Nephron (organoid): ENCODE results near the gene DNAJC17.

Experiments
- H3K27ac Mint-ChIP-seq, 3 experiments: 2 replicates each; pipeline ENCODE4 v1.8.0; 2020; ENCODE audit warnings: mixed read lengths in 3 of 3, mild to moderate bottlenecking in 2 of 3, moderate library complexity in 1 of 3
- H3K27me3 Mint-ChIP-seq: 2 replicates; pipeline ENCODE4 v1.8.0; 2021; ENCODE audit warnings: low read depth, mild to moderate bottlenecking, moderate library complexity, mixed read lengths
- H3K36me3 Mint-ChIP-seq: 2 replicates; pipeline ENCODE4 v1.8.0; 2020; ENCODE audit warnings: low read depth, mixed read lengths
- H3K4me1 Mint-ChIP-seq: 2 replicates; pipeline ENCODE4 v1.8.0; 2020; ENCODE audit warnings: mixed read lengths
- H3K4me3 Mint-ChIP-seq, 3 experiments: 2 replicates each; pipeline ENCODE4 v1.8.0; 2020; ENCODE audit warnings: mild to moderate bottlenecking in 3 of 3, mixed read lengths in 3 of 3, moderate library complexity in 2 of 3
- H3K9me3 Mint-ChIP-seq: 2 replicates; pipeline ENCODE4 v1.8.0; 2020; ENCODE audit warnings: mixed read lengths
- TF ChIP-seq, protein P1 (sequence below), 3 experiments: fragments of 200-600 bp; sonication (generic); IDR thresholded peaks; one replicate each; pipeline ENCODE4 v1.5.0; 2021; ENCODE audit warnings: antibody characterized with exemption in 3 of 3; ENCODE audit not compliant: unreplicated experiment in 3 of 3

DNAJC17 gene

GRCh38 chr15:40806672-40807027 lies 623 bp downstream of the DNAJC17 start:
- H3K27me3 Mint-ChIP-seq = no peaks in the 10 kb centered on the region
- no peaks in the 10 kb centered on the region for H3K9me3 Mint-ChIP-seq
- H3K27ac Mint-ChIP-seq = peak overlapping the region; percentile 95 to 97 (median 97)
- peaks cover 11% of the 10 kb centered on the region for H3K36me3 Mint-ChIP-seq
- H3K4me3 Mint-ChIP-seq = peak overlapping the region; percentile 92 to 97 (median 95)
- TF ChIP-seq, protein P1, sequence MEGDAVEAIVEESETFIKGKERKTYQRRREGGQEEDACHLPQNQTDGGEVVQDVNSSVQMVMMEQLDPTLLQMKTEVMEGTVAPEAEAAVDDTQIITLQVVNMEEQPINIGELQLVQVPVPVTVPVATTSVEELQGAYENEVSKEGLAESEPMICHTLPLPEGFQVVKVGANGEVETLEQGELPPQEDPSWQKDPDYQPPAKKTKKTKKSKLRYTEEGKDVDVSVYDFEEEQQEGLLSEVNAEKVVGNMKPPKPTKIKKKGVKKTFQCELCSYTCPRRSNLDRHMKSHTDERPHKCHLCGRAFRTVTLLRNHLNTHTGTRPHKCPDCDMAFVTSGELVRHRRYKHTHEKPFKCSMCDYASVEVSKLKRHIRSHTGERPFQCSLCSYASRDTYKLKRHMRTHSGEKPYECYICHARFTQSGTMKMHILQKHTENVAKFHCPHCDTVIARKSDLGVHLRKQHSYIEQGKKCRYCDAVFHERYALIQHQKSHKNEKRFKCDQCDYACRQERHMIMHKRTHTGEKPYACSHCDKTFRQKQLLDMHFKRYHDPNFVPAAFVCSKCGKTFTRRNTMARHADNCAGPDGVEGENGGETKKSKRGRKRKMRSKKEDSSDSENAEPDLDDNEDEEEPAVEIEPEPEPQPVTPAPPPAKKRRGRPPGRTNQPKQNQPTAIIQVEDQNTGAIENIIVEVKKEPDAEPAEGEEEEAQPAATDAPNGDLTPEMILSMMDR (IDR thresholded peaks at IDR 0.05; ENCODE audit: unreplicated experiment in 3 of 3) = no peak
- peaks cover 25% of the 10 kb centered on the region for H3K4me1 Mint-ChIP-seq

DNA sequence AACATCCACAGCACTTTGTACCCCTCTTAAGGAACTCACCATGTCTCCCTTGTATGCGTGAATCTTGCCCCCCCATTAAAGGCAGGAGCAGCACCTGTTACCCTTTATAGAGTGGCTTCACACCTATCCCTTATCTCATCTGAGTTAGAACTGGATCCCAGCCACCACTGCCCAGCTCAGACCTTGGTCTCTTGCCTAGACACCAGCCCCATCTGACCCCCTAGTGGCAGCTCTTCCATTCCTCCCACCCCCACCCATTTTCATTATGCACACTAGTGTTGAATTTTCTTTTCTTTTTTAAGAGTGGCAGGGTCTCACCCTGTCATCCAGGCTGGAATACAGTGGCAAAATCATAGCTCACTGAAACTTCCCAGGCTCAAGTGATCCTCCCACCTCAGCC lies 3.6 kb downstream of the DNAJC17 start:
- Mint-ChIP-seq H3K27ac (no peak overlapping the region), H3K9me3 (no peaks in the 10 kb centered on the region), H3K4me3 (peak overlapping the region in 1 of 3 experiments; percentile 61), H3K27me3 (no peaks in the 10 kb centered on the region), H3K36me3 (peaks cover 24% of the 10 kb centered on the region), H3K4me1 (peaks cover 22% of the 10 kb centered on the region)
- TF ChIP-seq, protein P1 (IDR thresholded peaks at IDR 0.05; ENCODE audit: unreplicated experiment in 3 of 3) = no peak

- no peaks in the 10 kb centered on the region for H3K9me3 Mint-ChIP-seq
- TF ChIP-seq, protein P1 (IDR thresholded peaks at IDR 0.05; ENCODE audit: unreplicated experiment in 3 of 3) = no peak
- no peak overlapping the region for H3K4me3 Mint-ChIP-seq
- peaks cover 29% of the 10 kb centered on the region for H3K36me3 Mint-ChIP-seq
- H3K27ac Mint-ChIP-seq = no peak overlapping the region
- H3K27me3 Mint-ChIP-seq = no peaks in the 10 kb centered on the region
- H3K4me1 Mint-ChIP-seq = peaks cover 16% of the 10 kb centered on the region
Observed at GRCh38 chr15:40803076-40803475, 4.2 kb downstream of the DNAJC17 start.

GRCh38 chr15:40799523-40799922 lies 7.8 kb downstream of the DNAJC17 start:
- H3K27me3 Mint-ChIP-seq = no peaks in the 10 kb centered on the region
- TF ChIP-seq, protein P1 (IDR thresholded peaks at IDR 0.05; ENCODE audit: unreplicated experiment in 3 of 3) = no peak
- H3K27ac Mint-ChIP-seq = no peak overlapping the region
- H3K4me1 Mint-ChIP-seq = peaks cover 4% of the 10 kb centered on the region
- no peaks in the 10 kb centered on the region for H3K9me3 Mint-ChIP-seq
- H3K4me3 Mint-ChIP-seq = no peak overlapping the region
- peaks cover 33% of the 10 kb centered on the region for H3K36me3 Mint-ChIP-seq

GRCh38 chr15:40796512-40796911 lies 10.8 kb downstream of the DNAJC17 start:
- H3K27ac Mint-ChIP-seq = peak overlapping the region in 1 of 3 experiments; percentile 8
- TF ChIP-seq, protein P1 (IDR thresholded peaks at IDR 0.05; ENCODE audit: unreplicated experiment in 3 of 3) = no peak
- no peaks in the 10 kb centered on the region for H3K27me3 Mint-ChIP-seq
- H3K4me3 Mint-ChIP-seq = no peak overlapping the region
- H3K9me3 Mint-ChIP-seq = no peaks in the 10 kb centered on the region
- no peaks in the 10 kb centered on the region for H3K4me1 Mint-ChIP-seq
- peaks cover 36% of the 10 kb centered on the region for H3K36me3 Mint-ChIP-seq

DNA sequence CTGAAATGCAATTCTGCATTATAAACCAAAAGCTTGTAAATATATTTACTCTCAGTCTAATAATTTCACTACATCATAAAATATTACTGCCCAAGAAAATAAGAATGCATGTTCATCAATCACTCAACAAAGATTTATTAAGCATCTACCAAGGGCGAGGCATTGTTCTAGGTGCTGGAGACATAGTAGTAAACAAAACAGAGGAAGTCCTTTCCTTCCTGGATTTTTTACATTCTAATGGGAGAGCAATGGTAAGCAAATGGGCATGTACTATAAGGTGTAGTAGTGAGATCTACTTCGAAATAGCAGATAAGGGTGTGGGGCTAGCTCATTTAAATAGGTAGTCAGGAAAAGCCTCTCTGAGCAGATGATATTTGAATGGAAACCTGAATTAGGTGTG lies 11.2 kb downstream of the DNAJC17 start:
- peaks cover 33% of the 10 kb centered on the region for H3K36me3 Mint-ChIP-seq

More for the DNA sequence above, 11.2 kb downstream of the DNAJC17 start:
- TF ChIP-seq, protein P1 (IDR thresholded peaks at IDR 0.05; ENCODE audit: unreplicated experiment in 3 of 3) = no peak
- Mint-ChIP-seq H3K27me3 (no peaks in the 10 kb centered on the region), H3K27ac (peak overlapping the region in 1 of 3 experiments; percentile 8), H3K4me3 (no peak overlapping the region), H3K4me1 (no peaks in the 10 kb centered on the region), H3K9me3 (no peaks in the 10 kb centered on the region)
